GM12878 (cell line): ENCODE measurements around the gene CSMD2.

Experiments
- CBX3 ChIP-seq: fragments of 200-600 bp; sonication (generic); IDR thresholded peaks from 2 replicates; pipeline ENCODE4 v1.6.1; 2016; ENCODE audit warnings: low read depth, borderline replicate concordance
- CTCF ChIP-seq, 3 experiments: IDR thresholded peaks in 2 of 3; conservative IDR thresholded peaks in 1 of 3; 2 replicates each; pipeline ENCODE4 v1.5.1; 2011; ENCODE audit warnings: low read depth in 3 of 3, low read length in 3 of 3, mild to moderate bottlenecking in 3 of 3, control low read depth in 2 of 3, moderate library complexity in 2 of 3, inconsistent platforms in 1 of 3, mixed read lengths in 1 of 3; ENCODE audit not compliant: control insufficient read depth in 2 of 3, insufficient read depth in 1 of 3; ENCODE audit errors: extremely low read depth in 1 of 3
- SIN3A ChIP-seq: IDR thresholded peaks from 2 replicates; pipeline ENCODE4 v1.6.1; 2012; ENCODE audit warnings: low read depth, low read length, improper control_type of control experiment
- ZZZ3 ChIP-seq: IDR thresholded peaks from 2 replicates; pipeline ENCODE4 v1.6.1; 2011; ENCODE audit warnings: low read depth; ENCODE audit not compliant: control insufficient read depth, insufficient read length

- TF ChIP-seq CTCF (IDR thresholded peaks at IDR 0.05 in 2 of 3, conservative IDR thresholded peaks at IDR 0.05 in 1 of 3; ENCODE audit: control insufficient read depth in 2 of 3, extremely low read depth in 1 of 3, insufficient read depth in 1 of 3, low read depth in 3 of 3, low read length in 3 of 3) = no peak
- no peak for TF ChIP-seq SIN3A
- TF ChIP-seq CBX3 = no peak
- no peak for TF ChIP-seq ZZZ3
These were observed 157.3 kb downstream of the CSMD2 start for GRCh38 chr1:34007760-34008159.
